HUES48 (cell line): ENCODE results near the gene RPS27.
"Not testable (repeated sequence)": the region's sequence is repeated elsewhere in the genome, so short reads cannot be mapped to it uniquely, and the experiment has no call there.

Source experiments
- H3K27ac ChIP-seq: one replicate; pipeline ENCODE4 v1.7.0; 2013; ENCODE audit warnings: low read depth, low read length, inconsistent platforms
- H3K27me3 ChIP-seq: 2 replicates; pipeline ENCODE4 v1.6.1; 2013; ENCODE audit warnings: mild to moderate bottlenecking, low read length; ENCODE audit not compliant: control insufficient read depth, insufficient read depth
- H3K36me3 ChIP-seq: 2 replicates; pipeline ENCODE4 v1.6.1; 2013; ENCODE audit warnings: low read length; ENCODE audit not compliant: control insufficient read depth, insufficient read depth
- H3K4me1 ChIP-seq: 2 replicates; pipeline ENCODE4 v1.6.1; 2013; ENCODE audit warnings: mild to moderate bottlenecking, low read length; ENCODE audit not compliant: control insufficient read depth, insufficient read depth
- H3K4me3 ChIP-seq: 2 replicates; pipeline ENCODE4 v1.5.1; 2013; ENCODE audit warnings: mild to moderate bottlenecking, low read depth, low read length
- H3K9ac ChIP-seq: 2 replicates; pipeline ENCODE4 v1.6.1; 2013; ENCODE audit warnings: mild to moderate bottlenecking, low read depth, low read length, moderate library complexity
- H3K9me3 ChIP-seq: 2 replicates; pipeline ENCODE4 v1.6.1; 2013; ENCODE audit warnings: low read length; ENCODE audit not compliant: control insufficient read depth, insufficient read depth

Gene RPS27

DNA sequence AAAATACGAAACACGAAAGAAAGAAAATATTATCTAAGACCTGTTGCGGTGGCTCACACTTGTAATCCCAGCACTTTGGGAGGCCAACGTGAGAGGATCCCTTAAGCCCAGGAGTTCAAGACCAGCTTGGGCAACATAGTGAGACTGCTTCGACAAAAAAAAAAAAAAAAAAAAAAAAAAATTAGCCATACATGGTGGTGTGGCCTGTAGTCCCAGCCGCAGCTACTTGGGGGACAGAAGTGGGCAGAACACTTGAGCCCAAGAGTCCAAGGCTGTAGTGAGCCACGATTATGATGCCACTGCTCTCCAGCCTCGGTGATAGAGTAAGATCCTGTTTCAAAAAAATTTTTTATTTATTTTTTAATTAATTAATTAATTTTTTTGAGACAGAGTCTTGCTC lies 2.9 kb upstream of the RPS27 start:
- peaks cover 17% of the 10 kb centered on the region for H3K4me1 ChIP-seq
- H3K27me3 ChIP-seq: no peaks in the 10 kb centered on the region
- H3K9ac ChIP-seq: no peak overlapping the region
- H3K27ac ChIP-seq: no peak overlapping the region
- peaks cover 28% of the 10 kb centered on the region for H3K36me3 ChIP-seq
- no peak overlapping the region for H3K4me3 ChIP-seq
- H3K9me3 ChIP-seq: no peaks in the 10 kb centered on the region

GRCh38 chr1:153991151-153991630 lies 629 bp downstream of the RPS27 start:
- no peaks in the 10 kb centered on the region for H3K27me3 ChIP-seq
- H3K27ac ChIP-seq: peak overlapping the region; percentile 98
- no peaks in the 10 kb centered on the region for H3K9me3 ChIP-seq
- peaks cover 13% of the 10 kb centered on the region for H3K4me1 ChIP-seq
- peak overlapping the region; percentile 99 for H3K9ac ChIP-seq
- peaks cover 46% of the 10 kb centered on the region for H3K36me3 ChIP-seq
- H3K4me3 ChIP-seq: peak overlapping the region; percentile 88

- H3K27ac ChIP-seq: peak overlapping the region; percentile 98
- H3K4me1 ChIP-seq: peaks cover 9% of the 10 kb centered on the region
Measured at GRCh38 chr1:153991806-153992205, 1.2 kb downstream of the RPS27 start.

DNA sequence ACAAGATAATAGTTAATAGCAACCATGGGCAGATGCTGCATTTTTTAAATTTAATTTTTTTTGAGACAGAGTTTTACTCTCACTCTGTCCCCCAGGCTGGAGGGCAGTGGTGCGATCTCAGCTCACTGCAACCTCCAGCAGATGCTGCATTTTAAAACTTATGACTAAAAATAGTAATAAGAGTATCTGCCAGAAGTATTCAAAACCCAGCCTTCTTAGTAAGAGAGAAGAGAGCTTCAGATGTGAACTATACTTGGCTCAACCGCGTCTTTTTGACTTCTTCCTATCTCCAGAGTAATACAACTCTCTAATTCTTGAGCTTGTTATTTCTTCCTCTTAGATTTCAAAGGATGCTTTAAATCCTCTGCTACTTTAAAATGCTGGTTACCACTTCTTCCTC lies 4.6 kb downstream of the RPS27 start:
- H3K27ac ChIP-seq: no peak overlapping the region
- no peaks in the 10 kb centered on the region for H3K9me3 ChIP-seq
- H3K27me3 ChIP-seq: no peaks in the 10 kb centered on the region
- H3K4me3 ChIP-seq: no peak overlapping the region
- peaks cover 7% of the 10 kb centered on the region for H3K4me1 ChIP-seq
- peaks cover 46% of the 10 kb centered on the region for H3K36me3 ChIP-seq
- H3K9ac ChIP-seq: no peak overlapping the region

More at GRCh38 chr1:153991806-153992205, 1.2 kb downstream of the RPS27 start:
- peaks cover 46% of the 10 kb centered on the region for H3K36me3 ChIP-seq
- H3K4me3 ChIP-seq: peak overlapping the region; percentile 88
- H3K9ac ChIP-seq: peak overlapping the region; percentile 99
- no peaks in the 10 kb centered on the region for H3K27me3 ChIP-seq
- H3K9me3 ChIP-seq: no peaks in the 10 kb centered on the region

DNA sequence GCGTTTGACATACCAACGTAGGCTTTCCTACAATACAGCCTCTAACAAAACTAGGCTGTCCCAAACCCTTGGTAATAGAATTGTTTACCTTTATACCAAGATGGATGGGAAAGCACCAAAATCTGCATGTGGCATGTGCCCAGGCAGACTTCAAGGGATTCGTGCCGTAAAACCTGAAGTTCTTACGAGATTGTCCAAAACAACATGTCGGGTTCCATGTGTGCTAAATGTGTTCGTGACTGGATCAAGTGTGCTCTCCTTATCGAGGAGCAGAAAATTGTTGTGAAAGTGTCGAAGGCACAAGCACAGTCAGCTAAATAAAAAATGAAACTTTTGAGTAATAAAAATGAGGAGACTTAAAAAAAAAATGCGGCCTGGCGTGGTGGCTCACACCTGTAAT lies 5.1 kb downstream of the RPS27 start:
- Histone ChIP-seq H3K27me3 (no peaks in the 10 kb centered on the region), H3K4me1 (peaks cover 7% of the 10 kb centered on the region), H3K27ac (no peak overlapping the region), H3K4me3 (no peak overlapping the region), H3K9ac (no peak overlapping the region), H3K36me3 (peaks cover 46% of the 10 kb centered on the region), H3K9me3 (no peaks in the 10 kb centered on the region)

DNA sequence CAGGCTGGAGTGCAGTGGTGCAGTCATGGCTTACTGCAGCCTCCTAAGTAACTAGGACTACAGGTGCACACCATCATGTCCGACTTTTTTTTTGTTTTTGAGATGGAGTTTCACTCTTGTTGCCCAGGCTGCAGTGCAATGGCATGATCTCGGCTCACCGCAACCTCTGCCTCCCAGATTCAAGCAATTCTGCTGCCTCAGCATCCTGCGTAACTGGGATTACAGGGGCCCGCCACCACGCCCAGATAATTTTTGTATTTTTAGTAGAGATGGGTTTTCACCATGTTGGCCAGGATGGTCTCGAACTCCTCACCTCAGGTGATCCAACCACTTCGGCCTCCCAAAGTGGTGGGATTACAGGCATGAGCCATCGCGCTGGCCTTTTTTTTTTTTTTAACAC lies 6.3 kb downstream of the RPS27 start:
- peaks cover 37% of the 10 kb centered on the region for H3K36me3 ChIP-seq
- not testable (repeated sequence) for H3K4me3 ChIP-seq, H3K9ac ChIP-seq, H3K27me3 ChIP-seq, H3K4me1 ChIP-seq, H3K27ac ChIP-seq, H3K9me3 ChIP-seq

DNA sequence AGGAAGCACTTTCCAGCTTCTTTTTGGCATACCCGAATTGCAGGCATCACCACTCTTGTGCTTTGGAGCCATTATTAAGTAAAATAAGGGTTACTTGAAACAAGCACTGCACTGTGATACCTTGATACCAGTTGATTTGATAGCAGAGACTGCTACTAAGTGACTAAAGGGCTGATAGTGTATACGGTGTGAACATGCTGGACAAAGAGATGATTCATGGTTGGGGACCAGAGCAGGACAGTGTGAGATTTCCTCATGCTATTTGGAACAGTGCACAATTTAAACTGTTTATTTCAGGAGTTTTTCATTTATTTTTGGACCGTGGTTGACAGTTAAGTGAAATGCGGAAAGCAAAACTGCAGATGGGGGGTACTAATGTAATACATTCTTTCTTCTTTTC lies 9.9 kb downstream of the RPS27 start:
- H3K4me1 ChIP-seq: no peaks in the 10 kb centered on the region
- H3K27ac ChIP-seq: no peak overlapping the region
- H3K4me3 ChIP-seq: no peak overlapping the region
- no peaks in the 10 kb centered on the region for H3K9me3 ChIP-seq
- H3K36me3 ChIP-seq: peaks cover 3% of the 10 kb centered on the region
- no peaks in the 10 kb centered on the region for H3K27me3 ChIP-seq
- no peak overlapping the region for H3K9ac ChIP-seq

DNA sequence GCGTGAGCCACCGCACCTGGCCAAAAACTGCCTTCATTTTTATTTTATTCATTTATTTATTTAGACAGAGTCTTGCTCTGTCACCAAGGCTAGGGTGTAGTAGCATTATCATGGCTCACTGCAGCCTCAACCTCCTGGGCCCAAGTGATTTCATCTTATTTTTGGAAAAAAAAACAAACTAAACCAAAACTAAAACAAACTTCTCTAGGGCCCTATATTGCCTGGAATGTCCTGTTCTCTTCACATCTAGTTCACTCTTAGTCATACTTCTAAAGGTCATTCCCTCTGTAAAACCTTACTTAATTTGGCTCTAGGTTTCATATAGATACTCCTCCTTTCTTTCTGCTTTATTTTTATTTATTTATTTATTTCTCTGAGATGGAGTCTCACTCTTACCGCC lies 15.6 kb downstream of the RPS27 start:
- no peaks in the 10 kb centered on the region for H3K36me3 ChIP-seq
- no peak overlapping the region for H3K27ac ChIP-seq
- no peaks in the 10 kb centered on the region for H3K9me3 ChIP-seq
- H3K27me3 ChIP-seq: no peaks in the 10 kb centered on the region
- no peak overlapping the region for H3K9ac ChIP-seq
- H3K4me3 ChIP-seq: no peak overlapping the region
- no peaks in the 10 kb centered on the region for H3K4me1 ChIP-seq

- Histone ChIP-seq H3K36me3 (no peaks in the 10 kb centered on the region), H3K27ac (no peak overlapping the region), H3K4me1 (no peaks in the 10 kb centered on the region), H3K27me3 (no peaks in the 10 kb centered on the region), H3K4me3 (no peak overlapping the region), H3K9ac (no peak overlapping the region), H3K9me3 (no peaks in the 10 kb centered on the region)
Measured at GRCh38 chr1:154012129-154012528, 21.6 kb downstream of the RPS27 start.

DNA sequence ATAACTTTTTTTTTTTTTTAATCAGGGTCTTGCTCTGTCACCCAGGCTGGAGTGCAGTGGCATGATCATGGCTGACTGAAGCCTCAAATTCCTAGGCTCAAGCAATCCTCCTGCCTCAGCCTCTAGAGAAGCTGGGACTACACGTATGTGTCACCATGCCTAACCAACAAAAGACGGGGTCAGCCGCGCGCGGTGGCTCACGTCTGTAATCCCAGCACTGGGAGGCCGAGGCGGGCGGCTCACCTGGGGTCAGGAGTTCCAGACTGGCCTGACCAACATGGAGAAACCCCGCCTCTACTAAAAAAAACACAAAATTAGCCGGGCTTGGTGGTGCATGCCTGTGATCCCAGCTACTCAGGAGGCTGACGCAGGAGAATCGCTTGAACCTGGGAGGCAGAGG lies 22.0 kb downstream of the RPS27 start:
- H3K27ac ChIP-seq, H3K27me3 ChIP-seq, H3K4me1 ChIP-seq, H3K9me3 ChIP-seq, H3K36me3 ChIP-seq, H3K9ac ChIP-seq, H3K4me3 ChIP-seq: not testable (repeated sequence)

GRCh38 chr1:154014154-154014907 lies 23.8 kb downstream of the RPS27 start:
- H3K9ac ChIP-seq: no peak overlapping the region
- no peak overlapping the region for H3K27ac ChIP-seq
- H3K27me3 ChIP-seq: no peaks in the 10 kb centered on the region
- no peaks in the 10 kb centered on the region for H3K36me3 ChIP-seq
- H3K4me1 ChIP-seq: no peaks in the 10 kb centered on the region
- no peak overlapping the region for H3K4me3 ChIP-seq
- H3K9me3 ChIP-seq: no peaks in the 10 kb centered on the region
